Hepatic stellate cell (primary cell): ENCODE results near the gene REXO5.

ENCODE experiments used
- DNase-seq: peaks from one replicate; pipeline ENCODE4 v3.0.0; 2011; ENCODE audit warnings: low spot score

REXO5 gene

GRCh38 chr16:20871941-20872815 lies 65.9 kb downstream of the REXO5 start:
- DNase-seq: no peak

- no peak for DNase-seq
These were observed 67.0 kb downstream of the REXO5 start for GRCh38 chr16:20873331-20873730.

GRCh38 chr16:20874088-20874581 lies 67.8 kb downstream of the REXO5 start:
- DNase-seq: peak; percentile 16

GRCh38 chr16:20875355-20875650 lies 69.0 kb downstream of the REXO5 start:
- no peak for DNase-seq

GRCh38 chr16:20878682-20879147 lies 72.4 kb downstream of the REXO5 start:
- no peak for DNase-seq

GRCh38 chr16:20879175-20880040 lies 73.1 kb downstream of the REXO5 start:
- peak; percentile 47 for DNase-seq

GRCh38 chr16:20880867-20881502 lies 74.7 kb downstream of the REXO5 start:
- no peak for DNase-seq

- no peak for DNase-seq
These were observed 75.2 kb downstream of the REXO5 start for GRCh38 chr16:20881503-20881878.

GRCh38 chr16:20883554-20884239 lies 77.4 kb downstream of the REXO5 start:
- DNase-seq: no peak

GRCh38 chr16:20884240-20884556 lies 77.9 kb downstream of the REXO5 start:
- DNase-seq: peak; percentile 32

GRCh38 chr16:20886320-20886719 lies 80.0 kb downstream of the REXO5 start:
- DNase-seq: no peak

- no peak for DNase-seq
These were observed 80.9 kb downstream of the REXO5 start for GRCh38 chr16:20887207-20887606.

GRCh38 chr16:20889625-20890275 lies 83.4 kb downstream of the REXO5 start:
- DNase-seq: no peak

- no peak for DNase-seq
These were observed 88.1 kb downstream of the REXO5 start for GRCh38 chr16:20894388-20894787.

GRCh38 chr16:20897253-20897897 lies 91.0 kb downstream of the REXO5 start:
- DNase-seq: no peak

GRCh38 chr16:20897922-20898321 lies 91.6 kb downstream of the REXO5 start:
- DNase-seq: no peak

- DNase-seq: peak; percentile 70
These were observed 92.7 kb downstream of the REXO5 start for GRCh38 chr16:20899071-20899470.
